GM12874 (cell line): ENCODE results near the gene SLC25A51.

ENCODE experiments used
- TF ChIP-seq, protein P1 (sequence below): IDR thresholded peaks from 2 replicates; pipeline ENCODE4 v1.5.1; 2011; ENCODE audit warnings: low read depth, mild to moderate bottlenecking, control low read depth, low read length, moderate library complexity; ENCODE audit not compliant: insufficient read depth

Gene SLC25A51

DNA sequence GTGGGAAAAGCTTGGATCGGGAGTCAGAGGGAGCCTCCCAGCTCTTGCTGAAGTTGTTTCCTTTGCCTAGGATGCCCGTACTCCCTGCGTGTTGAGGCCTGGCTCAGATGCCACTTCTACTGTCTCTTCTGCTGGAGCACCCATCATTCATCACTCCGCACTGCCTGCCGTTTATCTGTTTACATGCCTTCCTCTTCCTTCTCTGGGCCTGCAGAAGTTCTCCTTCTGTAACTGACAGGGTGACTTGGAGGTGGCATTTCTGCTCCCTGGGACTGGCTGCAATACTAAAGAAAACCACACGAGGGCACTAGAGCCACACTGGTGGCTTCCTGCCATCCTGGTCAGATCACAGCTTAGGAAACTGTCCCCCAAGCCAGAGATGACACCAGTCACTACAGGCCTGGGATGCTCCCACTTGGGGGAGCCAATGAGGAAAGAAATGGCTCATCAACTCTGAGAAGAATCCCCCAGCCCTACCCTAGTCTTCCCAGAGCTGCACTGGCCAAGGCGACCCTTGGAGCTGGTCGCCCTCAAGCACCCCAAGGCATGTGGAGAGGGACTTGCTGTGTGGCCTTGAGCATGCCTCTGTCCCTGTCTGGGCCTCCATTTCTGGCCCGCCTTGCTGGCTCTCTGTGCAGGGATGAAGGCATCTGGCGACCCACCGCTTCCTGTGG lies 9.7 kb upstream of the SLC25A51 start:
- TF ChIP-seq, protein P1, sequence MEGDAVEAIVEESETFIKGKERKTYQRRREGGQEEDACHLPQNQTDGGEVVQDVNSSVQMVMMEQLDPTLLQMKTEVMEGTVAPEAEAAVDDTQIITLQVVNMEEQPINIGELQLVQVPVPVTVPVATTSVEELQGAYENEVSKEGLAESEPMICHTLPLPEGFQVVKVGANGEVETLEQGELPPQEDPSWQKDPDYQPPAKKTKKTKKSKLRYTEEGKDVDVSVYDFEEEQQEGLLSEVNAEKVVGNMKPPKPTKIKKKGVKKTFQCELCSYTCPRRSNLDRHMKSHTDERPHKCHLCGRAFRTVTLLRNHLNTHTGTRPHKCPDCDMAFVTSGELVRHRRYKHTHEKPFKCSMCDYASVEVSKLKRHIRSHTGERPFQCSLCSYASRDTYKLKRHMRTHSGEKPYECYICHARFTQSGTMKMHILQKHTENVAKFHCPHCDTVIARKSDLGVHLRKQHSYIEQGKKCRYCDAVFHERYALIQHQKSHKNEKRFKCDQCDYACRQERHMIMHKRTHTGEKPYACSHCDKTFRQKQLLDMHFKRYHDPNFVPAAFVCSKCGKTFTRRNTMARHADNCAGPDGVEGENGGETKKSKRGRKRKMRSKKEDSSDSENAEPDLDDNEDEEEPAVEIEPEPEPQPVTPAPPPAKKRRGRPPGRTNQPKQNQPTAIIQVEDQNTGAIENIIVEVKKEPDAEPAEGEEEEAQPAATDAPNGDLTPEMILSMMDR: peak; percentile 95

DNA sequence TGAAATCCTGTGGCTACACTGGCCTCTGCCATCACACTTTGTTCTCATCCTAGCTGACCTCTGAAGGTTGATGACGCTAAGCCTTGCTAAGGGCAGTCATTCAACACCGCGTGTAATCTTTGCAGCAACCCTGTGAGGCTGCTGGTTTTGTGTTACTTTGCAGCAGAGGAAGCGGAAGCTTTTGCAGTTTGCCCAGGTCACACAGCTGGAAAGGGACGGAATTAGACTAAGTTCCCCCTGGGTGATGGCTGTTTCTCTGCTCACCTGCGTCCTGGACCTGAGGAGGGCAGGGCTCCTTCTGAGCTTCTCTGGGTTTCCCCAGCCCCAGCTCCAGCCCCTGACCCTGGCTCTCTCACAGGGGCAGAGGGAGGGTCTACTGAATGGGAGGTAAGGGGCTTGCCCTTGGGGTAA lies 7.3 kb upstream of the SLC25A51 start:
- TF ChIP-seq, protein P1: no peak

DNA sequence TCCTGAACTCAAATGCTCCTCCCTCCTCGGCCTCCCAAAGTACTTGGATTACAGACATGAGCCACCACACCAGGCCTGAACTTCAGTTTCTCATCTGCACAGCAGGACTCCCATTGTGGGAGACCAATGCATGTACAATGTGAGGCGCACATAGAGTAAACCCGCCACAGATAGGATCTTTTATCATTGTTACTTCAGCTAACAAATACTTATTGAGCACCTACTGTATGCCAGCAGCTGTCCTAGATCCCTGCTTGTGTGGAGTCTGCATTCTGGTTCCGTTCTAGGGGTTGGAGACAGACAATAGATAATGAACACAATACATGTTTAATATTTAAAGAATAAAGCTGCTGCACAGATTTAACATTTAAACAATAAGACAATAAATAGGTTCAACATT lies 6.3 kb upstream of the SLC25A51 start:
- TF ChIP-seq, protein P1: no peak

DNA sequence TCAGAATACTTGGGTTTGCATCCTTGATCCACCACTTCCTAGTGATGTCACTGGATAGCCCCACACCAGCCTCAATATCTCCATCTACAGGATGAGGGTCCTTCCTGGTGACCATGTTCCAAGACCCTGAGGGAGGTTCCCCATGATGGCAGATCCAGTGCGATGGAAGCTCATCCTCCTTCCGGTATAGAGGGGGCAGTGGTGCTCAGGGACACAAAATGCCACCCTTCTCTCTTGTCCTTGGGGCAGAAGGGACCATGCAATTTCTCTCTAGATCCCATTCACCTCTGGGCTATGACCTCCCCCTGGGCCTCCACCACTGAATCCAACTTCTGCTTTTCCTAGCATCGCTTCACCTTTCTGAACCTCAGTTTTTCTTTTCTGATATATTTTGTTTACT lies 5.4 kb upstream of the SLC25A51 start:
- TF ChIP-seq, protein P1: no peak

DNA sequence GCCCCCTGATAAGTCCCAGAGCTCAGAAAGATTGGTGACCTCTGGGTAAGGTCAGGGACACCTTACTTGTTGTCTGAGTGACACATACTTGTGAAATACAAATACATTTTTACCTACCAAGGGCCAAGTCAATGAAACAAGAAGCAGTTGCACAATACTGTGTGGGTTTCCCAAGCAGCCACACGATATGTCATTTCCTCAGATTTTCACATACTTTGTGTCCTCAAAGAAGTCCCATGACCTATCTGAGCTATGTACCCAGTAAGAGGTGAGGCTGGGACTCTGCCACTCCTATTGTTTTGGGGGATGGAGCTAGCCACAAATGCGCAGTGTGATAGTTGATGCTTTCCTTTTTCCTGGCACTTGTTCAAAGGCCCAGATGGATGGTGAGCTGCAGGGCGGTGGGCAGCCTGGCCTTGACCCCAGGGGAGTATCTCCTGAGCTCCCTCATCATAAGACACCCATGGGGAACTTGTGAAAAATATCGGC lies 4.8 kb upstream of the SLC25A51 start:
- TF ChIP-seq, protein P1: no peak

DNA sequence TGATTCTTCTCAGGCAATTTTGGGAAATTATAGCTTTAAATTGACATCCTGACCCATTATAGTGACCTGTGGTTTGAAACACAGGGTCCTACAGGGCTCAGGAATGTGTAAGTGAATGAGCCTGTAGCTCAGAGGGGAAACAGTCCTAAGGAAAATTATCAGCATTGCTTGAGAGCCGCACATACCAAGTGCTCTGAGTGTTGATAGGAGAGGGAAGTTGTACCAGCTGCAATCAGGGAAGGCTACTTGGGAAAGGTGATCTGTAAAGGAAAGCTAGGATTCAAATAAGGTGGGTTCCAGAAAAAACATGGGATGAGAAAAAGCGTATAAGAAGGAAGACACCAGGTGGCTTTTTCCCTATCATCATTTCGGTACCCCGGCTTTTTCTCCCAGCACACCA lies 4.4 kb upstream of the SLC25A51 start:
- TF ChIP-seq, protein P1: no peak

DNA sequence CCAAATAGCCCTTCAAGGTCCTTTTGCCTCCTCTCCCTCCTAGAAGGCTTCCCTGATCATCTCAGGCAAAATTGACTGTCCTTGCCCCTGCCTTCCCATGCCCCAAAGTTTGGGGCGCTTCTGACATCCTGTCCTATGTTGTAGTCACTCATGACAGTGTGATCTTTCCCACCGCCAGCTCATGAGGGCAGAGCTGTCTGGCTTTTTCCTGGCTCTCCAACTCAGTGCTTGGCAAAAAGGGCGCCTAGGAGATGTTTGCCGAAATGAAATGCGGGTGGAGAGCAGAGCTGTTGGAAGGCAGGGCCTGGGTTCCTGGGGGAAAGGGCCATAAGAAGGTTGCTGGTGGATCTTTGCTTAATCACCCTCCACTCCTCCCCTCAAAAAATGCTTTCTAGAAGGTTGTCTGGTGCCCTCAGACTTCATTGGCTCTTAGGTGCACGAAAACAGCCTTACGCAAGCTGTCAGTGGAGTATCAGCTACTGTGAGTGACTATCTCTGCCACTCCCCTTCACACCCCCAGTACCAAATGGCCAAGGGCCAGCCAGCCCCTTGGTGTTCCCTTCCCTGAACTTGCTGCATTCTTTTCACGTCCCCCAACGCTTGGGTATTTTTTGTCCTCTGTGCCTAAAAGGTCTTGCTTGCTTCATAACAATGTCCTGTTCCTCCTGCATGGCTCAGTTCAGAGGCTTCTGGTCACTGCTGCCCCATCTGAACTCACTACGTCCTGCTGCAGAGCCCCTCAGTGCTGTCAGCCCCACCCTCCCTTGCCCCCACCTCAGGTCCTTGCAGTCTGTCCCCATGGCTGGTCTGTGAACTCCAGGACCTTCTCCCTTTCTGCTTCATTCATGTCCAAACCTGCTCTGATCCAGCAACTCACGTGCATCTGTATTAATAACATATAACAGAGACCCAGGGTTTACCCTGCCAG lies 2.6 kb upstream of the SLC25A51 start:
- TF ChIP-seq, protein P1: no peak
